Glomerular visceral epithelial cell (primary cell): ENCODE measurements around the gene SPATA21.

ENCODE experiments used
- DNase-seq: peaks from one replicate; pipeline ENCODE4 v3.0.0-alpha.2; 2016; ENCODE audit errors: extremely low spot score

The SPATA21 gene

DNA sequence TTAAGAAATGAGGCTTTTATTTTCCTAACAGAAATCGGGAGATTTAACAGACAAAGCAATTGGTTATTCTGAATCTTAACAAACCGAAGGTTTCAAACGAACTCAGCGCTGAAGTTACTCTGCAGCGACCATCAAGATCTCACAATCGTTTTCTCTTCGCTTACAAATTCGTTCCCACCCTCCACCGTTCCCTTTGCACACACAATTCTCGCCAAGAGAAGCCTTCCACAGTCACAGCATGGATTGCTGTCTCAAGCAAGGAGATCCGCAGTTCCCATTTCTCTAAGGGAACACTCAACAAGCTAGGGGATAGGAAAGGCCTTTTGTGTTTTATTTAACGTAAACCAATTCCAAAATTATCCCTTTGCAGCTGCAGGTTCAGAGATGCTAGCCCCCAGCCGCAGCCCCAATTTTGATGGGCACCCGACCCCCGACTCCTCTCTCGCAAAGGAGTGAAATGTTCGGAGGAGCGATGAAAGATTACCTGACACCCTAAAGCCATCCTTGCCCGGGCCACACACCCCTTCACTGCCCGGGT, 85.7 kb downstream of the SPATA21 start:
- no peak for DNase-seq

DNA sequence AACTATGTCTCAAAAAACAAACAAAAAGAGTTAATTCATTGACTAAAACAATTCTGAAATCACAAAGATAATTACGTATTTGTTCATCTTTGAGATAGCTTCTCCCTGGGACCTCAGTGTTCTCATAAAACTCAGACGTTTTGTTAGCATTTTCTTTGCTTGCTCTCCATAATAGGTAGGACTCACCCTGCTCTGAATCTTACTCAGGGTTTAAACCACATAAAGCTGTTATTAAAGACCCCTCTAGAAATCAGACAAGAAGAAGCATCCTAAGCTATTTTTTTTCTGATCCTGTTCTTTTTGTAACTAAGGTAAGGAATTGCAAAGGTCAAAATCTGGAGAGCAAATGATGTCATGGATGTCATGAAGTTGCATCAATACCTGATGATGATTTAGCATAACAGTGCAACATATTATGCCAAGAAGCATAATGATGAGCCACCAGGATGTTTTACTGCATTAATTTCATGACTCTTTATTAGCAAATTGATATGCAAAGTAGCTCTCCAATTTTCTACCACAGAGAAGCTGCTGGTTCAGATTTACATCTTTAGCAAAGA, 87.3 kb downstream of the SPATA21 start:
- DNase-seq: no peak
